Neural cell (in vitro differentiated cells): ENCODE measurements around the gene STK31. TPM values are rescaled to one million over a fixed set of nuclear protein-coding genes. Genes with fewer than 3 reads are reported as not detected.

Source experiments
- H2AFZ ChIP-seq: fragments of 200-600, 300-800 bp; sonication (generic), shearing (Covaris generic); 2 replicates; pipeline ENCODE4 v1.6.0; 2014; ENCODE audit warnings: low read depth, mild to moderate bottlenecking, antibody characterized with exemption, low read length, moderate library complexity
- H3F3A ChIP-seq: fragments of 200-600 bp; shearing (Covaris generic); 2 replicates; pipeline ENCODE4 v1.6.1; 2016; ENCODE audit warnings: mild to moderate bottlenecking, moderate library complexity, mixed read lengths, antibody characterized with exemption, low read length; ENCODE audit not compliant: insufficient read depth, poor library complexity, severe bottlenecking
- H3K27ac ChIP-seq: fragments of 200-600, 300-800 bp; sonication (generic), shearing (Covaris generic); 2 replicates; pipeline ENCODE4 v1.5.1; 2014; ENCODE audit warnings: mild to moderate bottlenecking, low read length, moderate library complexity
- H3K27me3 ChIP-seq: fragments of 300-800, 200-600 bp; sonication (generic), shearing (Covaris generic); 2 replicates; pipeline ENCODE4 v1.6.0; 2014; ENCODE audit warnings: mild to moderate bottlenecking, low read depth, low read length, moderate library complexity; ENCODE audit not compliant: insufficient read depth
- H3K36me3 ChIP-seq: fragments of 300-800, 200-600 bp; sonication (generic), shearing (Covaris generic); 2 replicates; pipeline ENCODE4 v1.5.1; 2014; ENCODE audit warnings: mild to moderate bottlenecking, antibody characterized with exemption, low read length, moderate library complexity; ENCODE audit not compliant: insufficient read depth
- H3K4me2 ChIP-seq: fragments of 300-800, 200-600 bp; sonication (generic), shearing (Covaris generic); 2 replicates; pipeline ENCODE4 v1.6.0; 2014; ENCODE audit warnings: mild to moderate bottlenecking, low read length
- H3K4me3 ChIP-seq: fragments of 300-800, 200-600 bp; sonication (generic), shearing (Covaris generic); 2 replicates; pipeline ENCODE4 v1.5.1; 2014; ENCODE audit warnings: mild to moderate bottlenecking, low read length, moderate library complexity
- H3K79me2 ChIP-seq: fragments of 200-600 bp; shearing (Covaris generic); replicated peaks from 2 replicates; pipeline ENCODE4 v1.6.0; 2014; ENCODE audit warnings: mild to moderate bottlenecking, low read length, moderate library complexity; ENCODE audit not compliant: insufficient read depth
- H3K9ac ChIP-seq: fragments of 300-800, 200-600 bp; sonication (generic), shearing (Covaris generic); 2 replicates; pipeline ENCODE4 v1.6.1; 2016; ENCODE audit warnings: mild to moderate bottlenecking, low read length, mixed read lengths
- H3K9me2 ChIP-seq: fragments of 200-600 bp; shearing (Covaris generic); 2 replicates; pipeline ENCODE4 v1.6.1; 2016; ENCODE audit warnings: mild to moderate bottlenecking, low read length, mixed read lengths; ENCODE audit not compliant: insufficient read depth
- H3K9me3 ChIP-seq: fragments of 200-600, 300-800 bp; sonication (generic), shearing (Covaris generic); 2 replicates; pipeline ENCODE4 v1.6.1; 2016; ENCODE audit warnings: mild to moderate bottlenecking, mixed run types, low read length, moderate library complexity, mixed read lengths
- H4K20me1 ChIP-seq: fragments of 200-600 bp; shearing (Covaris generic); 2 replicates; pipeline ENCODE4 v1.6.1; 2016; ENCODE audit warnings: mild to moderate bottlenecking, mixed run types; ENCODE audit not compliant: insufficient read depth
- EP300 ChIP-seq: fragments of 450-650 bp; conservative IDR thresholded peaks from 2 replicates; pipeline ENCODE4 v1.6.1; 2014; ENCODE audit warnings: antibody characterized with exemption, mild to moderate bottlenecking, moderate library complexity; ENCODE audit not compliant: poor library complexity, severe bottlenecking
- EZH2 ChIP-seq: fragments of 200-600, 300-800 bp; shearing (Covaris generic), sonication (generic); IDR thresholded peaks from 2 replicates; pipeline ENCODE4 v1.6.1; 2014; ENCODE audit warnings: antibody characterized with exemption, low read length, borderline replicate concordance, mild to moderate bottlenecking; ENCODE audit not compliant: insufficient read depth, poor library complexity, severe bottlenecking
- MXI1 ChIP-seq: fragments of 450-650 bp; conservative IDR thresholded peaks from 2 replicates; pipeline ENCODE4 v1.6.1; 2014; ENCODE audit warnings: antibody characterized with exemption, mild to moderate bottlenecking; ENCODE audit not compliant: poor library complexity, severe bottlenecking
- POLR2AphosphoS5 ChIP-seq: IDR thresholded peaks from 2 replicates; pipeline ENCODE4 v1.6.1; 2012
- RAD21 ChIP-seq: fragments of 450-650 bp; conservative IDR thresholded peaks from 2 replicates; pipeline ENCODE4 v1.6.1; 2014; ENCODE audit warnings: antibody characterized with exemption, mild to moderate bottlenecking, moderate library complexity
- SMC3 ChIP-seq: fragments of 450-650 bp; conservative IDR thresholded peaks from 2 replicates; pipeline ENCODE4 v1.6.1; 2014; ENCODE audit warnings: antibody characterized with exemption, mild to moderate bottlenecking, moderate library complexity; ENCODE audit not compliant: poor library complexity
- TAF1 ChIP-seq: IDR thresholded peaks from 2 replicates; pipeline ENCODE4 v1.6.1; 2012; ENCODE audit warnings: low read depth
- polyA plus RNA-seq: library from polyadenylated mRNA; depleted of rRNA; stranded (reverse); fragments of >200 nt; gene quantifications from 2 replicates; pipeline ENCODE4 v1.2.3, GENCODE V29; 2014
- TF ChIP-seq, protein P1 (sequence below): fragments of 450-650 bp; IDR thresholded peaks from 2 replicates; pipeline ENCODE4 v1.5.1; 2014; ENCODE audit warnings: antibody characterized with exemption, mild to moderate bottlenecking, moderate library complexity; ENCODE audit not compliant: poor library complexity, severe bottlenecking
- TF ChIP-seq, protein P2 (sequence below): IDR thresholded peaks from 2 replicates; pipeline ENCODE4 v1.6.1; 2012; ENCODE audit warnings: borderline replicate concordance

Gene STK31
- polyA plus RNA-seq, 1 donor from 2014 or later, result 0.76 TPM

DNA sequence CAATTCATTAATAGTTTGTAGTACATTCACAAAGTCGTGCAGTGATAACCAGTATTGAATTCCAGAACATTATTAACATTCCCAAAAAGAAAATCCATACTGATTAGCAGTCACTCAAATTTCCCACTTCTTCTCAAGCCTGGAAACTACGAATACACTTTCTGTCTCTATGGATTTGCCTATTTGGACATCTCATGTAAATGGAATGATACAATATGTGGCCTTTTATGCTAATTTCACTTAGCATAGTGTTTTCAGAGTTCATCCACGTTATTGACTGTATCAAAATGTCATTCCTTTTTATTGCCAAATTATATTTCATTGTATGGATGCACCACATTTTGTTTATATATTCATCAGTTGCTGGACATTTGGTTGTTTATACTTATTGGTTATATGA is 78.8 kb downstream of the STK31 start:
- no peaks in the 10 kb centered on the region for H3K36me3 ChIP-seq
- no peak overlapping the region for H3K27ac ChIP-seq
- no peaks in the 10 kb centered on the region for H3K9me3 ChIP-seq
- H3K4me2 ChIP-seq, result no peak overlapping the region
- H3K79me2 ChIP-seq, result no peaks in the 10 kb centered on the region
- no peak overlapping the region for H3K4me3 ChIP-seq
- H3F3A ChIP-seq, result no peaks in the 10 kb centered on the region
- H2AFZ ChIP-seq, result no peak overlapping the region
- H3K9me2 ChIP-seq, result no peaks in the 10 kb centered on the region
- no peaks in the 10 kb centered on the region for H4K20me1 ChIP-seq
- H3K9ac ChIP-seq, result no peak overlapping the region
- no peaks in the 10 kb centered on the region for H3K27me3 ChIP-seq
- TF ChIP-seq POLR2AphosphoS5 (no peak), MXI1 (no peak), SMC3 (no peak), RAD21 (no peak), EP300 (no peak), TAF1 (no peak), EZH2 (no peak)
- TF ChIP-seq, protein P1, sequence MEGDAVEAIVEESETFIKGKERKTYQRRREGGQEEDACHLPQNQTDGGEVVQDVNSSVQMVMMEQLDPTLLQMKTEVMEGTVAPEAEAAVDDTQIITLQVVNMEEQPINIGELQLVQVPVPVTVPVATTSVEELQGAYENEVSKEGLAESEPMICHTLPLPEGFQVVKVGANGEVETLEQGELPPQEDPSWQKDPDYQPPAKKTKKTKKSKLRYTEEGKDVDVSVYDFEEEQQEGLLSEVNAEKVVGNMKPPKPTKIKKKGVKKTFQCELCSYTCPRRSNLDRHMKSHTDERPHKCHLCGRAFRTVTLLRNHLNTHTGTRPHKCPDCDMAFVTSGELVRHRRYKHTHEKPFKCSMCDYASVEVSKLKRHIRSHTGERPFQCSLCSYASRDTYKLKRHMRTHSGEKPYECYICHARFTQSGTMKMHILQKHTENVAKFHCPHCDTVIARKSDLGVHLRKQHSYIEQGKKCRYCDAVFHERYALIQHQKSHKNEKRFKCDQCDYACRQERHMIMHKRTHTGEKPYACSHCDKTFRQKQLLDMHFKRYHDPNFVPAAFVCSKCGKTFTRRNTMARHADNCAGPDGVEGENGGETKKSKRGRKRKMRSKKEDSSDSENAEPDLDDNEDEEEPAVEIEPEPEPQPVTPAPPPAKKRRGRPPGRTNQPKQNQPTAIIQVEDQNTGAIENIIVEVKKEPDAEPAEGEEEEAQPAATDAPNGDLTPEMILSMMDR, result no peak
- TF ChIP-seq, protein P2, sequence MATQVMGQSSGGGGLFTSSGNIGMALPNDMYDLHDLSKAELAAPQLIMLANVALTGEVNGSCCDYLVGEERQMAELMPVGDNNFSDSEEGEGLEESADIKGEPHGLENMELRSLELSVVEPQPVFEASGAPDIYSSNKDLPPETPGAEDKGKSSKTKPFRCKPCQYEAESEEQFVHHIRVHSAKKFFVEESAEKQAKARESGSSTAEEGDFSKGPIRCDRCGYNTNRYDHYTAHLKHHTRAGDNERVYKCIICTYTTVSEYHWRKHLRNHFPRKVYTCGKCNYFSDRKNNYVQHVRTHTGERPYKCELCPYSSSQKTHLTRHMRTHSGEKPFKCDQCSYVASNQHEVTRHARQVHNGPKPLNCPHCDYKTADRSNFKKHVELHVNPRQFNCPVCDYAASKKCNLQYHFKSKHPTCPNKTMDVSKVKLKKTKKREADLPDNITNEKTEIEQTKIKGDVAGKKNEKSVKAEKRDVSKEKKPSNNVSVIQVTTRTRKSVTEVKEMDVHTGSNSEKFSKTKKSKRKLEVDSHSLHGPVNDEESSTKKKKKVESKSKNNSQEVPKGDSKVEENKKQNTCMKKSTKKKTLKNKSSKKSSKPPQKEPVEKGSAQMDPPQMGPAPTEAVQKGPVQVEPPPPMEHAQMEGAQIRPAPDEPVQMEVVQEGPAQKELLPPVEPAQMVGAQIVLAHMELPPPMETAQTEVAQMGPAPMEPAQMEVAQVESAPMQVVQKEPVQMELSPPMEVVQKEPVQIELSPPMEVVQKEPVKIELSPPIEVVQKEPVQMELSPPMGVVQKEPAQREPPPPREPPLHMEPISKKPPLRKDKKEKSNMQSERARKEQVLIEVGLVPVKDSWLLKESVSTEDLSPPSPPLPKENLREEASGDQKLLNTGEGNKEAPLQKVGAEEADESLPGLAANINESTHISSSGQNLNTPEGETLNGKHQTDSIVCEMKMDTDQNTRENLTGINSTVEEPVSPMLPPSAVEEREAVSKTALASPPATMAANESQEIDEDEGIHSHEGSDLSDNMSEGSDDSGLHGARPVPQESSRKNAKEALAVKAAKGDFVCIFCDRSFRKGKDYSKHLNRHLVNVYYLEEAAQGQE, result no peak

DNA sequence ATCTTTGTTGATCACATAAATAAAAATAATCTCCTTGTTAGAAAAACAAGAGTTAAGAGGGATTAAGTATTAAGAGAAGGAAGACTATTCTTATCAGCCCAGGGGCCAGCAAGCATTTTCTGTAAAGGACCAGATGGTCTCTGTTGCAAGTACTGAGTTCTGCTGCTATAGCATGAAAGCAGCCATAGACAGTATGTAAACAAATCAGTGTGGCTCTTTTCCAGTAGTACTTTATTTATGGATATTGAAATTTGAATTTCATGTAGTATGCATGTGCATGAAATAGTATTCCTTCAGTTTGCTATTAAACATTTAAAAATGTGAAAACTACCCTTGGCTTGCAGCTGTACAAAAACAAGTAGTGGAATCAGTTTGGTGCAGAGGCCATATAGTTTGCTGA is 81.7 kb downstream of the STK31 start:
- H3K27ac ChIP-seq, result no peak overlapping the region
- H3K4me2 ChIP-seq, result no peak overlapping the region
- H4K20me1 ChIP-seq, result no peaks in the 10 kb centered on the region
- H3K79me2 ChIP-seq, result no peaks in the 10 kb centered on the region
- H3K4me3 ChIP-seq, result no peak overlapping the region
- no peaks in the 10 kb centered on the region for H3F3A ChIP-seq
- H3K9ac ChIP-seq, result no peak overlapping the region
- TF ChIP-seq SMC3, result no peak
- no peak for TF ChIP-seq RAD21
- no peak for TF ChIP-seq MXI1
- TF ChIP-seq TAF1, result no peak
- TF ChIP-seq EZH2, result no peak
- TF ChIP-seq EP300, result no peak
- TF ChIP-seq, protein P1, result no peak
- TF ChIP-seq, protein P2, result no peak
- TF ChIP-seq POLR2AphosphoS5, result no peak
- no peaks in the 10 kb centered on the region for H3K36me3 ChIP-seq
- H3K9me2 ChIP-seq, result no peaks in the 10 kb centered on the region
- no peaks in the 10 kb centered on the region for H3K27me3 ChIP-seq
- no peaks in the 10 kb centered on the region for H3K9me3 ChIP-seq
- no peak overlapping the region for H2AFZ ChIP-seq
